NCI-H524 (cell line): Measurements from ENCODE around the gene HEXA.

Source experiments
- DNase-seq, 2 experiments: peaks; one replicate each; lab custom pipeline; 2025; lab: John Stamatoyannopoulos, UW

Gene HEXA

GRCh38 chr15:72375501-72375845 is 341 bp downstream of the HEXA start:
- no peak for DNase-seq

GRCh38 chr15:72372361-72372760 is 3.5 kb downstream of the HEXA start:
- no peak for DNase-seq

- DNase-seq = no peak
Observed at GRCh38 chr15:72369964-72370363, 5.8 kb downstream of the HEXA start.

GRCh38 chr15:72368899-72369298 is 6.9 kb downstream of the HEXA start:
- no peak for DNase-seq

GRCh38 chr15:72368325-72368724 is 7.5 kb downstream of the HEXA start:
- no peak for DNase-seq

GRCh38 chr15:72365844-72366243 is 10.0 kb downstream of the HEXA start:
- no peak for DNase-seq

- DNase-seq = no peak
Observed at GRCh38 chr15:72361176-72361575, 14.6 kb downstream of the HEXA start.

- no peak for DNase-seq
Observed at GRCh38 chr15:72358650-72359171, 17.1 kb downstream of the HEXA start.

GRCh38 chr15:72358121-72358520 is 17.7 kb downstream of the HEXA start:
- DNase-seq = no peak

GRCh38 chr15:72354496-72354895 is 21.3 kb downstream of the HEXA start:
- DNase-seq = no peak

- no peak for DNase-seq
Observed at GRCh38 chr15:72353266-72353665, 22.5 kb downstream of the HEXA start.

GRCh38 chr15:72345806-72346205 is 30.0 kb downstream of the HEXA start:
- DNase-seq = no peak

- DNase-seq = no peak
Observed at GRCh38 chr15:72345280-72345679, 30.5 kb downstream of the HEXA start.

- no peak for DNase-seq
Observed at GRCh38 chr15:72344602-72345001, 31.2 kb downstream of the HEXA start.

- DNase-seq = peak; percentile 48 to 74
Observed at GRCh38 chr15:72342385-72342784, 33.4 kb downstream of the HEXA start.

GRCh38 chr15:72341361-72341760 is 34.5 kb downstream of the HEXA start:
- DNase-seq = peak; percentile 24 to 51

GRCh38 chr15:72340366-72340765 is 35.4 kb downstream of the HEXA start:
- DNase-seq = no peak

- peak; percentile 16 to 56 for DNase-seq
Observed at GRCh38 chr15:72339777-72340177, 36.0 kb downstream of the HEXA start.

- DNase-seq = no peak
Observed at GRCh38 chr15:72338617-72339321, 37.0 kb downstream of the HEXA start.

GRCh38 chr15:72338148-72338547 is 37.7 kb downstream of the HEXA start:
- DNase-seq = no peak

- DNase-seq = no peak
Observed at GRCh38 chr15:72334842-72335241, 41.0 kb downstream of the HEXA start.

GRCh38 chr15:72331021-72331420 is 44.8 kb downstream of the HEXA start:
- no peak for DNase-seq

- no peak for DNase-seq
Observed at GRCh38 chr15:72323752-72324151, 52.1 kb downstream of the HEXA start.

GRCh38 chr15:72319985-72320671 is 55.7 kb downstream of the HEXA start, which contains the start of gene CELF6:
TSS of gene CELF6 (minus strand) at chr15:72320157. CDS start at chr15:72319874, 283 bp downstream.
- DNase-seq = peak; percentile 96
